NCI-H510A (cell line): ENCODE measurements around the gene PLEKHJ1.
"Not testable (repeated sequence)": the region's sequence is repeated elsewhere in the genome, so short reads cannot be mapped to it uniquely, and the experiment has no call there.

Source experiments
- DNase-seq: peaks from one replicate; lab custom pipeline; 2025; lab: John Stamatoyannopoulos, UW

PLEKHJ1 gene

GRCh38 chr19:2236314-2237050 lies at the start of gene PLEKHJ1, which contains the start of gene SF3A2:
Gene PLEKHJ1 (minus strand): TSS chr19:2236329. CDS start chr19:2236248, 81 bp downstream.
Gene SF3A2 (plus strand): TSS chr19:2236824. CDS start chr19:2243419, 6,595 bp downstream.
- peak; percentile 84 for DNase-seq

- no peak for DNase-seq
Measured at GRCh38 chr19:2283835-2284507, 47.8 kb upstream of the PLEKHJ1 start.

GRCh38 chr19:2282862-2283237 lies 46.7 kb upstream of the PLEKHJ1 start:
- no peak for DNase-seq

GRCh38 chr19:2282062-2282861 lies 46.1 kb upstream of the PLEKHJ1 start, which contains the start of gene PEAK3:
Gene PEAK3 (minus strand): TSS chr19:2282175. CDS start chr19:2280931, 1,244 bp downstream.
- no peak for DNase-seq

- DNase-seq, result not testable (repeated sequence)
Measured at GRCh38 chr19:2281265-2282061, 45.3 kb upstream of the PLEKHJ1 start.

- DNase-seq, result no peak
Measured at GRCh38 chr19:2280633-2281264, 44.6 kb upstream of the PLEKHJ1 start.

GRCh38 chr19:2278459-2279158 lies 42.5 kb upstream of the PLEKHJ1 start:
- no peak for DNase-seq

- DNase-seq, result no peak
Measured at GRCh38 chr19:2277138-2277537, 41.0 kb upstream of the PLEKHJ1 start.

GRCh38 chr19:2276429-2276986 lies 40.4 kb upstream of the PLEKHJ1 start:
- no peak for DNase-seq

GRCh38 chr19:2275588-2276428 lies 39.7 kb upstream of the PLEKHJ1 start:
- DNase-seq, result no peak

GRCh38 chr19:2274931-2275535 lies 38.9 kb upstream of the PLEKHJ1 start:
- no peak for DNase-seq

- DNase-seq, result no peak
Measured at GRCh38 chr19:2274185-2274711, 38.1 kb upstream of the PLEKHJ1 start.

GRCh38 chr19:2273356-2274184 lies 37.4 kb upstream of the PLEKHJ1 start:
- DNase-seq, result peak; percentile 37

- DNase-seq, result no peak
Measured at GRCh38 chr19:2271234-2272103, 35.3 kb upstream of the PLEKHJ1 start.

- no peak for DNase-seq
Measured at GRCh38 chr19:2270423-2271233, 34.5 kb upstream of the PLEKHJ1 start.

- no peak for DNase-seq
Measured at GRCh38 chr19:2270157-2270422, 34.0 kb upstream of the PLEKHJ1 start.
